ENCODE measurements around the gene OPHN1. TPM values are rescaled to one million over a fixed set of nuclear protein-coding genes. Genes with fewer than 3 reads are reported as not detected.
A peak's percentile ranks its signal among the peaks of the same experiment; 100 is the strongest.
"Not testable (repeated sequence)": the region's sequence is repeated elsewhere in the genome, so short reads cannot be mapped to it uniquely, and the experiment has no call there.

OPHN1 gene
- total RNA-seq, 2 donors from 2014 or later, result 5.0 to 7.6 TPM

GRCh38 chrX:68377579-68377978 is 55.7 kb downstream of the OPHN1 start:
- intact Hi-C loops (cut with DNase I, micrococcal nuclease); DNase-seq; ATAC-seq: not testable (repeated sequence)

GRCh38 chrX:68376373-68376772 is 56.9 kb downstream of the OPHN1 start:
- ATAC-seq (peak; percentile 75), DNase-seq (no peak)
- intact Hi-C loops (cut with DNase I, micrococcal nuclease), result no loop called here

GRCh38 chrX:68375803-68376202 is 57.5 kb downstream of the OPHN1 start:
- intact Hi-C loops (cut with DNase I, micrococcal nuclease), result no loop called here

GRCh38 chrX:68372665-68373064 is 60.6 kb downstream of the OPHN1 start:
- DNase-seq, result no peak
- intact Hi-C loops (cut with DNase I, micrococcal nuclease), result no loop called here
- no peak for ATAC-seq

More at GRCh38 chrX:68375803-68376202, 57.5 kb downstream of the OPHN1 start:
- ATAC-seq (peak; percentile 95), DNase-seq (no peak)

GRCh38 chrX:68369559-68369958 is 63.7 kb downstream of the OPHN1 start:
- intact Hi-C loops (cut with DNase I, micrococcal nuclease), result no loop called here
- DNase-seq (no peak), ATAC-seq (no peak)

- ATAC-seq, result no peak
- intact Hi-C loops (cut with DNase I, micrococcal nuclease), result no loop called here
- DNase-seq, result no peak
These were observed 68.0 kb downstream of the OPHN1 start for GRCh38 chrX:68365341-68365740.

- ATAC-seq (no peak), DNase-seq (no peak)
- intact Hi-C loops (cut with DNase I, micrococcal nuclease), result no loop called here
These were observed 69.3 kb downstream of the OPHN1 start for GRCh38 chrX:68363984-68364383.

- ATAC-seq, result no peak
- intact Hi-C loops (cut with DNase I, micrococcal nuclease), result no loop called here
- DNase-seq, result no peak
These were observed 74.6 kb downstream of the OPHN1 start for GRCh38 chrX:68358679-68359078.

- ATAC-seq (peak; percentile 72), DNase-seq (peak in 1 of 2 donors; percentile 8)
- intact Hi-C loops (cut with DNase I, micrococcal nuclease), result no loop called here
These were observed 77.7 kb downstream of the OPHN1 start for GRCh38 chrX:68355629-68355920.

GRCh38 chrX:68354879-68355628 is 78.2 kb downstream of the OPHN1 start:
- intact Hi-C loops (cut with DNase I, micrococcal nuclease), result no loop called here
- DNase-seq, result no peak
- peak; percentile 39 for ATAC-seq

GRCh38 chrX:68345025-68345424 is 88.3 kb downstream of the OPHN1 start:
- DNase-seq (no peak), ATAC-seq (no peak)
- intact Hi-C loops (cut with DNase I, micrococcal nuclease), result no loop called here

GRCh38 chrX:68343551-68343950 is 89.7 kb downstream of the OPHN1 start:
- intact Hi-C loops (cut with DNase I, micrococcal nuclease), result no loop called here
- ATAC-seq (no peak), DNase-seq (no peak)

- intact Hi-C loops (cut with DNase I, micrococcal nuclease), result no loop called here
- ATAC-seq, result no peak
- no peak for DNase-seq
These were observed 101.0 kb downstream of the OPHN1 start for GRCh38 chrX:68332201-68332731.

- intact Hi-C loops (cut with DNase I, micrococcal nuclease); DNase-seq; ATAC-seq: not testable (repeated sequence)
These were observed 106.5 kb downstream of the OPHN1 start for GRCh38 chrX:68326841-68327240.

GRCh38 chrX:68307769-68308168 is 125.5 kb downstream of the OPHN1 start:
- no peak for ATAC-seq
- intact Hi-C loops (cut with DNase I, micrococcal nuclease), result no loop called here
- no peak for DNase-seq

- DNase-seq, result no peak
- intact Hi-C loops (cut with DNase I, micrococcal nuclease), result no loop called here
- ATAC-seq, result no peak
These were observed 128.7 kb downstream of the OPHN1 start for GRCh38 chrX:68304602-68305001.

- DNase-seq (no peak), ATAC-seq (no peak)
- intact Hi-C loops (cut with DNase I, micrococcal nuclease), result no loop called here
These were observed 133.4 kb downstream of the OPHN1 start for GRCh38 chrX:68299898-68300297.

- no peak for DNase-seq
- intact Hi-C loops (cut with DNase I, micrococcal nuclease), result no loop called here
- ATAC-seq, result no peak
These were observed 140.8 kb downstream of the OPHN1 start for GRCh38 chrX:68292471-68292870.

GRCh38 chrX:68288127-68288526 is 145.2 kb downstream of the OPHN1 start:
- ATAC-seq (no peak), DNase-seq (no peak)
- intact Hi-C loops (cut with DNase I, micrococcal nuclease), result no loop called here

- intact Hi-C loops (cut with DNase I, micrococcal nuclease), result no loop called here
- ATAC-seq, result no peak
These were observed 145.9 kb downstream of the OPHN1 start for GRCh38 chrX:68287419-68287818.

GRCh38 chrX:68286980-68287379 is 146.3 kb downstream of the OPHN1 start:
- ATAC-seq (no peak), DNase-seq (no peak)
- intact Hi-C loops (cut with DNase I, micrococcal nuclease), result no loop called here

More at GRCh38 chrX:68287419-68287818, 145.9 kb downstream of the OPHN1 start:
- no peak for DNase-seq
